Stimulated activated CD8-positive, alpha-beta memory T cell treated with anti-CD3 and anti-CD28 coated beads, Interleukin-4, amount 100 ng/mL, for 1 hour (primary cell): Measurements from ENCODE around the gene C6orf132.
A peak's percentile ranks its signal among the peaks of the same experiment; 100 is the strongest.

Experiments
- DNase-seq, 2 donors: peaks; one replicate each; pipeline ENCODE4 v3.0.0-alpha.2; 2020; ENCODE audit warnings: low read depth in 2 of 2, low spot score in 1 of 2

The C6orf132 gene

GRCh38 chr6:42105156-42105648 lies 37.2 kb downstream of the C6orf132 start:
- DNase-seq: no peak

DNA sequence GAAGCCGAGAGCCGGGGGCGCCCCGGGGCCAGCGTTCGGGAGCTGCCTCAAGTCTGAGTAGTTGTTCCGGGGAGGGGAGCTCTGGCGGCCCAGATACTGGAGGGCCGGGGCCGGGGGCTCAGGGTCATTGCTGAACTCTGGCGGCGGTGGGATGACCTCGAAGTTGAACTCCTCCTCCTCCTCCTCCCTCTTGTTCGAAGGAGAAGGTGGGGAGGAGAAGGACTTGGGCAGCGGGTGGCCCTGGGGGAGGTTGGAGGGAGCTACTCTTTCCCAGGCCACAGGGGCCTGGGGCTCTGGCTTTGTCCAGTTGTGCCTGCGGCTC lies 37.7 kb downstream of the C6orf132 start:
- DNase-seq: no peak

DNA sequence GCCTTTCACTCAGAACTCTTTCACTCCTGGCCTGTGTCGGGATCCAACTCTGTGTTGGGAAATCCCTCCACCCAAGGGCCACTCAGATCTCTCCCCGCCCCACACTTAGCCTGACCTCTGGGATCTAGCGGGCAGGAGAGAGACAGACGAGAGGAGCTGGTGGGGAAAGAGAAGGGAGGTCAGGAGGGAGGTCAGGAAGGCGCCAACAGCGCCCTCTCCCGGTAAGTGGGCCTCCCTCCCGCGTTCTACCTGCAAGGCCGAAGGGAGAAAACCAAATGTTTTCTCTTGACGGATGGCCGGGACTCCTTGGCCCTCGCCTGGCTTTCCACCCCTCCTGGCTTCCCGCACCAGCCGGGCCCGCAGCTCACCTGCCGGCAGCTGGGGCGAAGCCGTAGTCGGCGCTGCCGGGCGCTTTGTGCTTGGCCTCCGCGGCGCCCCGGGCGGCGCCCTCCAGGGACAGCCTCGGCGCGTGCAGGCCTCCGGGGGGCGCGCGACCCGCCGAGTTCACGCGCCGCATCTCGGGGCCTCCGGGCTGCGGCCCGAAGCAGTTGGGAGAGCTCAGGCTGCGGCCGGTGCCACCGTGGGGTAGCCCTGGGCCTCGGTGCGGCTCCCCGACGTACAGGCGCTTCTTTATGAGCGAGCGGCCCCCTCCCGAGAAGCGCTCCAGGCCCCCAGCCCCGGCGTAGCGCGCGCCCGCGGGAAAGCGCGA lies 38.2 kb downstream of the C6orf132 start:
- DNase-seq: peak; percentile 45 to 50

DNA sequence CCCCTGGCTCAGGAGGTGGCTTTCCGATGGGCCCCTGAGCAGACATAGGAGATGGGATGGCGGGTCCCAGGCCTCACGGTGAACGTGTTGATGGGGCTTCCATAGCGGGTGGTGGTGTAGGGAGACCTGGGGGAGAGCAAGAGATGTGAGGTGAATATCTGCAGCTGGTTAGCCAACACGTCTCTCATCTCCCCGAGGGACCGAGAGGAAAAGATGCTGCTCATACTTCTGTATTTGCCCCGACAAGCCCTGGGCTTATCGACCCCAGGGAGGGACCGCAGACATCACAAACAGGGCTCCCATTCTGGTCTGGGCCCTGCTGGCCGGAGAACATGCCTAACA lies 38.7 kb downstream of the C6orf132 start:
- DNase-seq: no peak

- no peak for DNase-seq
Observed at GRCh38 chr6:42103216-42103615, 39.2 kb downstream of the C6orf132 start.

DNA sequence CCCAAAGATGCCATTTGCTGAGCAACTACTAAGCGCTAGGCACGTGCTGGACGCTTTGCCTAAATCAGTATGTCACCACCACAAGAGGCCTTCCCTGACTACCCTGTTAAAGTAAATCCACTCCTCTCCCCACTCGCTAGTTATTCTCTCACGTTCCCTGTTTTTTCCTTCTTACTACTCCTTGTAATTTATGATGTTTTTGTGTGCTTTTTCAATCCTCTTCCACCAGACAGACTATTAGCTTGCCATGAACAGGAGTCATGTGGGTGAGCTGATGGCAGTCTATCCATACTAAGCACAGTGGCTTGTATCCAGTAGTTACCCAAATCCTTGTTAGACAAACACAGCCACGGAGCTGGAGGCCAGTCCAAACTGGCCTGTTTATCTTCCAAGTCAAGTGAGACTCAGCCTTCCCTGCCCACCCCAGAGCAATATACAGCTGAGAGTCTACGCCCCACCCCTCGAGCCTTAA lies 41.2 kb downstream of the C6orf132 start:
- DNase-seq: no peak

DNA sequence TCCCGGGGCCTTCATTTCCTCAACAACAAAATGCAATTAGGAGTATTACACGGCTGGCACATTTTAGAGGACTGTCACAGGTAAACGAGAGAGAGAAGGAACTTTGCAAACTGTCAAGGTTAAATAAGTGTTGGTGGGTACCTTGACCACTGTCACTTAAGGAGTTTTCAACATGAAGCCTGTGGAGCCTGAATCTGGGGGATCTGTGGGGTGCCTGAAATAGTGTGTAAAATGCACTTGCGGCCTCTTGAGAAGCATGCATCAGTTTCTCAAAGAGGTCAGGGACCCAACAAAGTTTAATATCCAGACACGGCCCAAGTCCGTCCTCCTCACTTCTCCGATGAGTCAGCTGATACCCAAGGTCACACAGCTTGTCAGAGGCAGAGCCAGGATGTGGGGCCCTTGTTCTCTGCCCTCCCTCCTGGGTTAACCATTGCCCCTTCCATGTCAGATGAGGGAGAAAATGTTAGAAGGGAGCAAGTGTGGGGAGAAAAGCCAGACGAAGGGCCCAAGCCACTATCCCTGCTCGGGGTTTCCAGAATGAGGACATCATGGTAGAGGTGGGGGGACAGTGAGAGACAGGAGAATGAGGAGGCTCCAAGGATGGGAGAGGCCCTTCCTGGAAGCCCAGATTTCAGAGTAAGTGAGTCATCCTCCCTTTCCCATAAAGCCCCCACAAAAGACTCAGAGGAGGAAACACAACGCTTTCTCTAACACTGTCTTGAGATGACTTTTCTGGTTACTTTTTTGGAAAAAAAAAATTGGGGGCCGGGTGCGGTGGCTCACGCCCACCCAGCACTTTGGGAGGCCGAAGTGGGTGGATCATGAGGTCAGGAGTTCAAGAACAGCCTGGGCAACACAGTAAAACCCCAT lies 42.2 kb downstream of the C6orf132 start:
- no peak for DNase-seq

DNA sequence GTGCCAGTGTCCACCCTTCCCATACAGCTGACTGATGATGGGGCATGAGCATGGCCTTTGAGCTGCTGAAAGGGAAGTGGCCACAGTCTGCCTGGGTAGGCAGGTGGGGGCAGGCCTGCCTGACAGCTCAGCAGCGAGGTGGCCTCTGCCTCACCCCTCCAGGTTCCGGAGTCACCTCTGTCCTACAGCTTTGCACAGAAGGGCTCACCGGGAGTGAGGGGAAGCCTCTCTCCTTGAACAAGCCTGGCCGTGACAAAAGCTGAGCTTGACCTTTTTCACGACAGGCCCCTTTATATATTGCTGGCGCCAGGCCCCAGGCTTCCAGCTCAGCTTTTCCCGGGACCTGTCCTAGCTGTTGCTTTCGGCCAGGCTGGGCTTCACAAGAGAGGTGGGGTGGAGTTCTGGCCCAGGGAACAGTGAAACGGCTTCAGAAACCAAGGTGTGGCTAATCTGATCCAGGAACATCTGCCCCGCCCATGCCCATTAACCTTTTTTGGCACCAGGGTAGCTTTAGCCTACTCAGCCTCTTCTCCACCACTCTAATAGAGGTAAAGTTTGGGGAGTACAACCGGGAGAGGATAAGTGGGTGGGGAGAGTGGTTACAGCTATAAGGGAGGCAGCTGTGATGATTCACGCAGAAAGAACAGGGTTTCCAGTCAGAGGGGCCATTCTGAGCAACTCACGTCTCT lies 42.9 kb downstream of the C6orf132 start:
- DNase-seq: no peak

GRCh38 chr6:42095776-42096541 lies 46.5 kb downstream of the C6orf132 start:
- DNase-seq: no peak

DNA sequence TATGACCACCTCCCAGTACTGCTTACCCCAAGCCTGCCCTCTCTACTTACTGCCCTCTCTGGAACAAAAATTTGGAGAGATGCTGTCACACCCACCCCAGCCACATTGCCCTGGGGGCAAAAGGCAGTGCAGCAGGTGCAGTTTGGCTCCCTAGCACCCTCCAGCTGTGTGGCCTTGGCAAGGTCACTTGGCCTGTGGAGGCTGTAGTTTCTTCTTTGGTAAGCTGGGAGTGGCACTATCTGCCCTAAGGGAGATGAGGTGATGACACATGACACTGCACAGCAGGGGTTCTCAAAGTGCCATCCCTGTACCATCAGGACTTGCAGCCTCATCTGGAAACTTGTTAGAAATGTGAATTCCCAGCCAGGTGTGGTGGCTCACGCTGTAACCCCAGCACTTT lies 47.3 kb downstream of the C6orf132 start:
- no peak for DNase-seq

GRCh38 chr6:42093582-42094329 lies 48.7 kb downstream of the C6orf132 start:
- no peak for DNase-seq

DNA sequence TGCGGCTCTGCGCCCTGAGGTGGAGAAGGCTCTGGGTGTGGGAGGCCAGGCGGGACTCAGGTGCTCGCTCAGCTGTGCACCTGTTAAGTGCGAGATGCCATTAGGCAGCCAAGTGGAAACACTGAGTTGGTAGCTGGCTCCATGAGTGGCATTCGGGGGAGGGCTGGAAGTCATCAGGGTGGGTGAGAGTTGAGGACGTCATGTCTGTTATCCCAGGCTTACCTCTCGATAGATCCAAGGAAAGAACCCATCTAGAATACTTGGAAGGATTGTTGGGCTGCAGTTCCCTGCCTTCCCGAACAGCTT lies 50.7 kb downstream of the C6orf132 start:
- DNase-seq: no peak

GRCh38 chr6:42090819-42091717 lies 51.4 kb downstream of the C6orf132 start:
- DNase-seq: no peak

DNA sequence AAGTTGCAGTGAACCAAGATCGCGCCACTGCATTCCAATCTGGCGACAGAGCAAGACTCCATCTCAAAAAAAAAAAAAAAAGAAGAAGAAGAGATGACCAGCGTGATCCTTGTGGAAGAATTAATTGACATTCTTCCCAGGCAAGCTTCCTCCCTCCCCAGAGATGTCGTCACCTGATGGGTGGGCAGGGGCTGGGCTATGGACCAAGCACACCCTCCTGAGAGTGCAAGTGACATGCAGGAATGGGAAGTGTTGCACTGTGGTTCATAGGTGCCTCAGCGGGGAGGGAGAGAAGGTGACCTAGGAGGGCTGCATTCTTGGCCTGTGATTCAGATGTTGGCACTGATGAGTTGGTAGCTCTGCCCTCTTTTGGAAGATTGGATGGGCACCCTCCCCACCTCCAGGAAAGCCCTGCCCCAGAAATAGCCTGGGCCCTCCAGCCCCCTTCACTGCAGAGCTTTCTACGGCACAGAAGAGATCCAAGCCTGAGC lies 54.3 kb downstream of the C6orf132 start:
- no peak for DNase-seq

DNA sequence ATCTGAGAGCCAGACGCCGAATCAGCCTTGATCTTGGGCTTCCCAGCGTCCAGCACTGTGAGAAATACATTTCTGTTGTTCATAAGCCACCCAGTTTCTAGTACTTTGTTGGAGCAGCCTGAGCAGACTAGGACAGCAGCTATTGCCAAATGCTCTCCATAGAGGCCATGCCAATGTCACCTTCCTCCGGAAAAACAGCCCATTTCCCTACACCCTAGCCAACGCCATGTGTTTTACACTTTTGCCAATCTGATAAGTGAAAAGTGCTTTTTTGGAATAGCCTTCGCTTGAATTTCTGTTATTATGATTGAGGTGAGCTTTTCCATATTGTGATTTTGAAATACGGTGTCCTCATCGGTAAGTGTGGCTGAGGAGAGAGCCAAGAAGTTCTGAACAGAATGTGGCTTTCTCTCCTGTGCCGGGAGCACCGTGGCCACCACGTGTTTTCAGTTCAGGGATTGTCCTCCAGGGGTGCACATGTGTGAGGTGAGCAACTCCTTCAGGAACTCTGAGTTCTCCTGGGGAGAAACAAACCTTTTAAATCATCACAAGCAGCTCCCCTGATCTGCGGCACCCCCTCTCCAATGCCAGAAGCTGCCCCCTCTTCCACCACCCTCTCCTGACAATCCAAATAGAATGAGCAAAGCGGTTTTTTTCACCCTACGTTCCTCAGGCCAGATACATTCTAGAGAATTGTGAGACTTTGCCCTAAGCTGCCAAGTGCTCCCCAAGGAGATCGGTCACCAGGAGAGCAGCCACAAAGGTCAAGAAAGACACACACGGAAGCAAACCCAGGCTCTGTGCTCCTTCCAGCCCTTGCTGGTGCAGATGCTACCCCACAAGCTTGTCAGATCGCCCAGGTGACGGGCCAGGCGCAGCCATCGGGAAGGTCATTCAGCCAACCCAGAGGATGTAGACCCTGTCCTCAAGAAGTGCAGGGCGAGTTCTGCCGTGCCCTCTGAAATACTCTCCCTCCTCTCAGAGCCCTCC lies 56.1 kb downstream of the C6orf132 start:
- DNase-seq: no peak

DNA sequence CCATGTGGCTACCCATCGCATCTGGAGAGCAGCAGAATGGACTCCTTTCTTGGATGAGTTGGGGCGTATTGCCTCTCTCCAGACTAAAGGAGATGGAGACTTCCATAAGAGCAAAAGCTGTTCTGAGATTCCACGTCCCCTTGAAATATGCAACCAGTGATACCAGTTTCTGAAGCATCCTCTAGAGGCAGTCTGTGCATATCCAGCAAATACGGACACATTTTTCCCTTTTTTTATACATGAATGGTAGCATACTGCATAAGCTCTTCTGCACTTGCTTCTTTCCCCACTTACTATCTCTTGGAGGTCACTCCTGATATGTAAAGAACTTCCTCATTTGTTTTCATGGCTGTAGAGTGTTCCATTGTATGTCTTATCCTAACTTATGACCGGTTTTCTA lies 57.5 kb downstream of the C6orf132 start:
- DNase-seq: no peak

DNA sequence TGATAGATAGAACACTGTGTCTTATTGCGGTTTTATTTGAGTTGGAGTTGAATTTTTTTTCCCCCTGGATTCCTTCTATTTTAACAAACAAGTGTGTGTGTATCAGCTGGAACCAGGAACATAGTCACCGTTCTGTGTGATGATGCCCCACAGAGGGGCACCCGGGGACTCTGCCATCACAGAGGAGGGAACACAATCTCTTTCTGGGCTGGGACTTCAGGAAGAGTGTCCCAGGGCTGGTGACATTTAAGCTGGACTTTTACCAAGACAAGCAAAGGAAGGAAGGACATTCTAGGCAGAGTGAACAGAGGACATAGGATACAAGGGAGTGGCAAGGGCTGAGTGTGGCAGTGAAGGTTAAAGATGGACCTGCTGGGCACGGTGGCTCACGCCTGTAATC lies 58.9 kb downstream of the C6orf132 start:
- DNase-seq: no peak

GRCh38 chr6:42079941-42080464 lies 62.4 kb downstream of the C6orf132 start:
- DNase-seq: no peak
